T47D (cell line): ENCODE results near the gene SDHAF1.
"Not testable (repeated sequence)": the region's sequence is repeated elsewhere in the genome, so short reads cannot be mapped to it uniquely, and the experiment has no call there.

Experiments
- DNase-seq, 2 experiments: peaks; one replicate each; pipeline versions ENCODE4 v3.0.0 to v3.0.0-alpha.2; 2011 to 2012; ENCODE audit warnings: low read depth in 1 of 2, low spot score in 1 of 2
- JUND ChIP-seq: IDR thresholded peaks from 2 replicates; pipeline ENCODE4 v1.6.1; 2012; ENCODE audit warnings: low read depth
- in situ Hi-C: cut with HindIII; loops from 2 replicates; pipeline ENCODE4 v1.10.0; 2016; ENCODE audit warnings: low sequenced_read_pairs, low pct_unique_long_range_greater_than_20kb

Gene SDHAF1

GRCh38 chr19:36032251-36033104 is 37.5 kb downstream of the SDHAF1 start, which contains the start of gene CLIP3:
TSS of gene CLIP3 (minus strand) at chr19:36032873. CDS start at chr19:36032357, 516 bp downstream.
- in situ Hi-C loops = no loop called here
- no peak for TF ChIP-seq JUND
- no peak for DNase-seq

- DNase-seq = no peak
- in situ Hi-C loops = no loop called here
- TF ChIP-seq JUND = no peak
Measured at GRCh38 chr19:36040495-36040894, 45.5 kb downstream of the SDHAF1 start.

- in situ Hi-C loops, DNase-seq: not testable (repeated sequence)
Measured at GRCh38 chr19:36041092-36041491, 46.1 kb downstream of the SDHAF1 start.

GRCh38 chr19:36041831-36042230 is 46.8 kb downstream of the SDHAF1 start:
- peak; percentile 16 to 73 for DNase-seq
- TF ChIP-seq JUND = no peak
- in situ Hi-C loops = no loop called here

- no peak for TF ChIP-seq JUND
- in situ Hi-C loops = no loop called here
- no peak for DNase-seq
Measured at GRCh38 chr19:36043952-36044351, 49.0 kb downstream of the SDHAF1 start.
